ENCODE data around the gene POLA2. TPM values are rescaled to one million over a fixed set of nuclear protein-coding genes. Genes with fewer than 3 reads are reported as not detected.

POLA2 gene
- total RNA-seq, 1 experiment from 2014 or later: 39.0 TPM

- Histone ChIP-seq H3K4me3 (ENCODE audit: low read depth in 2 of 2, low read length in 2 of 2) (no peak overlapping the region), H3K27me3 (ENCODE audit: control insufficient read depth, insufficient read depth, low read length) (no peaks in the 10 kb centered on the region), H3K4me1 (ENCODE audit: control insufficient read depth, insufficient read depth, low read length) (no peaks in the 10 kb centered on the region), H3K9me3 (ENCODE audit: control insufficient read depth, insufficient read depth, low read depth, low read length) (no peaks in the 10 kb centered on the region), H3K27ac (ENCODE audit: low read length) (no peak overlapping the region), H3K36me3 (ENCODE audit: control insufficient read depth, insufficient read depth, low read length) (no peaks in the 10 kb centered on the region)
- no peak for ATAC-seq
- ChIA-PET POLR2A (no interaction called here), CTCF (interaction anchor here (0.6 kb wide), 1 partner anchor 30 kb away, joined by 6 read pairs; no protein-coding TSS in a partner anchor)
- in situ Hi-C loops (cut with HindIII; ENCODE audit: low pct_unique_long_range_greater_than_20kb, low sequenced_read_pairs): no loop called here
- DNase-seq (ENCODE audit: low read depth, low spot score): no peak
- intact Hi-C loops (cut with micrococcal nuclease; ENCODE audit: unreplicated experiment): loop anchor here (10.0 kb wide), 1 partner anchor 95 kb away; the partner anchor contains the start of gene CDC42EP2
- TF ChIP-seq POLR2AphosphoS5 (IDR thresholded peaks at IDR 0.05; ENCODE audit: low read depth, low read length) (no peak), TCF7L2 (IDR thresholded peaks at IDR 0.05; ENCODE audit: low read depth, low read length) (no peak), CTCF (IDR thresholded peaks at IDR 0.05) (no peak), SIN3A (IDR thresholded peaks at IDR 0.05; ENCODE audit: borderline replicate concordance, insufficient read depth, low read depth, low read length) (no peak), REST (IDR thresholded peaks at IDR 0.05; ENCODE audit: insufficient read depth in 1 of 2, low read depth in 2 of 2, low read length in 1 of 2) (no peak)
- no TSS peak for BruUV-seq (replicated peaks)
Observed at GRCh38 chr11:65219930-65220213, 41.9 kb upstream of the POLA2 start.

GRCh38 chr11:65221026-65221425 lies 40.7 kb upstream of the POLA2 start:
- intact Hi-C loops (cut with micrococcal nuclease; ENCODE audit: unreplicated experiment): loop anchor here (10.0 kb wide), 1 partner anchor 94 kb away; the partner anchor contains the start of gene CDC42EP2
- no TSS peak for BruUV-seq (replicated peaks)

More at GRCh38 chr11:65221026-65221425, 40.7 kb upstream of the POLA2 start:
- Histone ChIP-seq H3K36me3 (ENCODE audit: control insufficient read depth, insufficient read depth, low read length) (no peaks in the 10 kb centered on the region), H3K4me3 (ENCODE audit: low read depth in 2 of 2, low read length in 2 of 2) (no peak overlapping the region), H3K9me3 (ENCODE audit: control insufficient read depth, insufficient read depth, low read depth, low read length) (no peaks in the 10 kb centered on the region), H3K4me1 (ENCODE audit: control insufficient read depth, insufficient read depth, low read length) (peaks cover 5% of the 10 kb centered on the region), H3K27me3 (ENCODE audit: control insufficient read depth, insufficient read depth, low read length) (no peaks in the 10 kb centered on the region), H3K27ac (ENCODE audit: low read length) (no peak overlapping the region)
- DNase-seq (ENCODE audit: low read depth, low spot score): no peak
- no peak for ATAC-seq
- in situ Hi-C loops (cut with HindIII; ENCODE audit: low pct_unique_long_range_greater_than_20kb, low sequenced_read_pairs): no loop called here
- ChIA-PET POLR2A (no interaction called here), CTCF (no interaction called here)
- TF ChIP-seq CTCF (IDR thresholded peaks at IDR 0.05): no peak
- no peak for TF ChIP-seq POLR2AphosphoS5 (IDR thresholded peaks at IDR 0.05; ENCODE audit: low read depth, low read length)
- no peak for TF ChIP-seq TCF7L2 (IDR thresholded peaks at IDR 0.05; ENCODE audit: low read depth, low read length)
- no peak for TF ChIP-seq REST (IDR thresholded peaks at IDR 0.05; ENCODE audit: insufficient read depth in 1 of 2, low read depth in 2 of 2, low read length in 1 of 2)
- no peak for TF ChIP-seq SIN3A (IDR thresholded peaks at IDR 0.05; ENCODE audit: borderline replicate concordance, insufficient read depth, low read depth, low read length)

Measured in Panc1 (cell line).